Mesothelial cell of epicardium (in vitro differentiated cells): Measurements from ENCODE around the gene POLR3E. TPM values are rescaled to one million over a fixed set of nuclear protein-coding genes. Genes with fewer than 3 reads are reported as not detected.
"Not testable (repeated sequence)": the region's sequence is repeated elsewhere in the genome, so short reads cannot be mapped to it uniquely, and the experiment has no call there.

ENCODE experiments used
- DNase-seq, 2 experiments: peaks; one replicate each; pipeline ENCODE4 v3.0.0; 2021; ENCODE audit warnings: low spot score in 2 of 2; ENCODE audit not compliant: unreplicated experiment in 2 of 2
- H3K27ac Mint-ChIP-seq: 2 replicates; pipeline ENCODE4 v1.8.0; 2021; ENCODE audit warnings: mixed read lengths
- H3K27me3 Mint-ChIP-seq: 2 replicates; pipeline ENCODE4 v1.8.0; 2021; ENCODE audit warnings: low read depth, mixed read lengths
- H3K36me3 Mint-ChIP-seq: 2 replicates; pipeline ENCODE4 v1.8.0; 2021; ENCODE audit warnings: mixed read lengths
- H3K4me1 Mint-ChIP-seq: 2 replicates; pipeline ENCODE4 v1.8.0; 2021; ENCODE audit warnings: mixed read lengths
- H3K4me3 Mint-ChIP-seq: 2 replicates; pipeline ENCODE4 v1.8.0; 2021; ENCODE audit warnings: mild to moderate bottlenecking, moderate library complexity, mixed read lengths
- H3K9me3 Mint-ChIP-seq: 2 replicates; pipeline ENCODE4 v1.8.0; 2021; ENCODE audit warnings: mixed read lengths
- total RNA-seq: library from RNA; stranded (reverse); gene quantifications from 3 replicates; pipeline ENCODE4 v1.2.1, GENCODE V29; 2021
- TF ChIP-seq, protein P1 (sequence below): fragments of 200-600 bp; sonication (generic); IDR thresholded peaks from one replicate; pipeline ENCODE4 v1.5.0; 2021; ENCODE audit warnings: antibody characterized with exemption; ENCODE audit not compliant: unreplicated experiment

Gene POLR3E
- total RNA-seq, 1 donor from 2014 or later: 71.4 TPM

GRCh38 chr16:22300427-22301071 lies 3.3 kb downstream of the POLR3E start:
- no peaks in the 10 kb centered on the region for H3K9me3 Mint-ChIP-seq
- peaks cover 10% of the 10 kb centered on the region for H3K4me1 Mint-ChIP-seq
- no peaks in the 10 kb centered on the region for H3K27me3 Mint-ChIP-seq
- peaks cover 15% of the 10 kb centered on the region for H3K36me3 Mint-ChIP-seq
- TF ChIP-seq, protein P1, sequence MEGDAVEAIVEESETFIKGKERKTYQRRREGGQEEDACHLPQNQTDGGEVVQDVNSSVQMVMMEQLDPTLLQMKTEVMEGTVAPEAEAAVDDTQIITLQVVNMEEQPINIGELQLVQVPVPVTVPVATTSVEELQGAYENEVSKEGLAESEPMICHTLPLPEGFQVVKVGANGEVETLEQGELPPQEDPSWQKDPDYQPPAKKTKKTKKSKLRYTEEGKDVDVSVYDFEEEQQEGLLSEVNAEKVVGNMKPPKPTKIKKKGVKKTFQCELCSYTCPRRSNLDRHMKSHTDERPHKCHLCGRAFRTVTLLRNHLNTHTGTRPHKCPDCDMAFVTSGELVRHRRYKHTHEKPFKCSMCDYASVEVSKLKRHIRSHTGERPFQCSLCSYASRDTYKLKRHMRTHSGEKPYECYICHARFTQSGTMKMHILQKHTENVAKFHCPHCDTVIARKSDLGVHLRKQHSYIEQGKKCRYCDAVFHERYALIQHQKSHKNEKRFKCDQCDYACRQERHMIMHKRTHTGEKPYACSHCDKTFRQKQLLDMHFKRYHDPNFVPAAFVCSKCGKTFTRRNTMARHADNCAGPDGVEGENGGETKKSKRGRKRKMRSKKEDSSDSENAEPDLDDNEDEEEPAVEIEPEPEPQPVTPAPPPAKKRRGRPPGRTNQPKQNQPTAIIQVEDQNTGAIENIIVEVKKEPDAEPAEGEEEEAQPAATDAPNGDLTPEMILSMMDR: no peak
- DNase-seq: no peak
- H3K4me3 Mint-ChIP-seq: no peak overlapping the region
- no peak overlapping the region for H3K27ac Mint-ChIP-seq

DNA sequence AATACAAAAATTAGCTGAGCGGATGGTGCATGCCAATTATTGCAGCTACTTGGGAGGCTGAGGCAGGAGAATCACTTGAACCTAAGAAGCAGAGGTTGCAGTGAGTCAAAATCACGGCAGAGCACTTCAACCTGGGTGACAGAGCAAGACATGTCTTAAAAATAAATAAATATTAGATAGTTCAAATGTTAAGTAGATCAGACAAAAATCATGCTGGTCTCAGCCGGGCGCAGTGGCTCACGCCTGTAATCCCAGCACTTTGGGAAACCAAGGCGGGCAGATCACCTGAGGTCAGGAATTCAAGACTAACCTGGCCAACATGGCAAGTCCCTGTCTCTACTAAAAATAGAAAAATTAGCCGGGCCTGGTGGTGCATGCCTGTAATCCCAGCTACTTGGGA lies 4.2 kb downstream of the POLR3E start:
- H3K4me1 Mint-ChIP-seq, H3K27me3 Mint-ChIP-seq, DNase-seq, H3K4me3 Mint-ChIP-seq, H3K27ac Mint-ChIP-seq, H3K9me3 Mint-ChIP-seq: not testable (repeated sequence)
- peaks cover 15% of the 10 kb centered on the region for H3K36me3 Mint-ChIP-seq

DNA sequence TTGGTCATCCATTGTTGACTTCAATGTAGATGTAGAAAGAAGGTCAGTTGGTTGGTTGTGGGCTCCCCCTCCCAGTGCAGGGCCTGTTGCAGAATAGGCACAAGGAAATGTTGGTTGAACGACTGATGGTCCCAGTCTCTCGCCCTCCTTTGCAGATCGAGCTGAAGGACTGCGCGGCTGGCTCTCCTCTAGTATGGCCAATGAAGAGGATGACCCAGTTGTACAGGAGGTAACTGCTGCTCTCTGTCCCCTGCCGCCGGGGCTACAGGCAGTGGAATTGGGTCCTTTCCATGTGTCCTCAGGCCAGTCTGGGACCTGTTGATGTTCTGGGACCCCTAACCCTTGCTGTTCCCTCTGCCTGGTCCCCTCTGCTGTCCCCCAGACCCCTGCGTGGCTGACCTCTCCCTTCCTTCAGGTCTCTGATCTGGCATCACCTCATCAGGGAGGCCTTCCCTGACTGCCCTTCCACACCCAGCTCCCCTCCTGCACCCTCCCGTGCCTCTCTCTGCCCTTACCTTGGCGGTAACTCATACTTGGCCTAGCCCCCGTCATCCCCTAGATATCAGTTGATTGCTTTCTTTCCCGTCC lies 5.7 kb downstream of the POLR3E start:
- Mint-ChIP-seq H3K4me3 (no peak overlapping the region), H3K27me3 (no peaks in the 10 kb centered on the region), H3K9me3 (no peaks in the 10 kb centered on the region), H3K4me1 (peaks cover 9% of the 10 kb centered on the region), H3K36me3 (peaks cover 17% of the 10 kb centered on the region), H3K27ac (no peak overlapping the region)
- no peak for DNase-seq
- TF ChIP-seq, protein P1: no peak

GRCh38 chr16:22304411-22304810 lies 7.2 kb downstream of the POLR3E start:
- peaks cover 22% of the 10 kb centered on the region for H3K36me3 Mint-ChIP-seq

DNA sequence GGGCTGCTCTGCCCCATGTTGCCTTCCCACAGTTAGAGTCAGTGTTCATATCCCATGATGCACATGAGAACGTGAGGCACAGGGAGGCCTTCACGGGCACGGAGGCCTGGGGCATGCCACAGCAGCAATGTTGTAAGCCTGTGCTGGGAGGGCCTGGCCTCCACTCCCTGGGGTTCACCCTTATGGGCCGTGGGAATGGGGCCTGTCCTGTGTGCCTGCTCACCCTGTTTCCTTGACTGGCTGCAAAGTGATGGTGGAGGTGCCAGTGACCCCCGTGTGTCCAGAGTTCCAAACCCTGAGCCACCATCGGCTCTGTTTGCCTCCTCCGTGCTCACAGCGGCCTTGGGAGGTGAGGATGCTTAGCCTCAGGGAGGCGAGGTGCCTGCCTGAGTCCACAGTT lies 9.6 kb downstream of the POLR3E start:
- H3K4me3 Mint-ChIP-seq: no peak overlapping the region

More at GRCh38 chr16:22304411-22304810, 7.2 kb downstream of the POLR3E start:
- TF ChIP-seq, protein P1: no peak
- Mint-ChIP-seq H3K4me3 (no peak overlapping the region), H3K4me1 (peaks cover 2% of the 10 kb centered on the region), H3K27ac (no peak overlapping the region), H3K9me3 (no peaks in the 10 kb centered on the region), H3K27me3 (no peaks in the 10 kb centered on the region)
- DNase-seq: no peak

DNA sequence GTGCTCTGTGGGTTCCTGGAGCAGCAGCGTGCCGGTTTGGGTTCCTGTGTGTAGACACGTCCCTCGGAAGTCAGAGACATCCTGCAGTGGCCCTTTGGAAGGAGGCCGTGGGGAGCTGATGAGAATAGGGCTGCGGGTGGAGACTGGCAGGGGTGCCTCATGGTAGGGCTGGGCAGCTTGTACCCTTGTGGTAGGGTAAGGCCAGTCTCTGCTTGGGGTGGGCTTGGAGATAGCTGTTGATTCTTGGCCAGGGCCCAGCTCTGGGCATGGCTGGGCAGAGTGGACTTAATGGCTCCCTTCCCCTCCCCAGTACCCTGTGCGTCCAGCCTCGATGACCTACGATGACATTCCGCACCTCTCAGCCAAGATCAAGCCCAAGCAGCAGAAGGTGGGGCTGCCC lies 10.6 kb downstream of the POLR3E start:
- TF ChIP-seq, protein P1: no peak
- H3K27ac Mint-ChIP-seq: no peak overlapping the region
- H3K4me3 Mint-ChIP-seq: no peak overlapping the region
- peaks cover 23% of the 10 kb centered on the region for H3K36me3 Mint-ChIP-seq
- H3K27me3 Mint-ChIP-seq: no peaks in the 10 kb centered on the region
- H3K4me1 Mint-ChIP-seq: no peaks in the 10 kb centered on the region
- H3K9me3 Mint-ChIP-seq: no peaks in the 10 kb centered on the region
- no peak for DNase-seq

More for the DNA sequence above, 9.6 kb downstream of the POLR3E start:
- no peaks in the 10 kb centered on the region for H3K4me1 Mint-ChIP-seq
- H3K27ac Mint-ChIP-seq: no peak overlapping the region
- H3K36me3 Mint-ChIP-seq: peaks cover 24% of the 10 kb centered on the region
- no peak for DNase-seq
- TF ChIP-seq, protein P1: no peak
- H3K9me3 Mint-ChIP-seq: no peaks in the 10 kb centered on the region
- H3K27me3 Mint-ChIP-seq: no peaks in the 10 kb centered on the region
